HL-60/S4 treated with phorbol 12-myristate 13-acetate at 8.2 ng/mL for 4 days and 3 days (cell line): Measurements from ENCODE around the gene NLRP6.
"Not testable (repeated sequence)": the region's sequence is repeated elsewhere in the genome, so short reads cannot be mapped to it uniquely, and the experiment has no call there.

Experiments used
- in situ Hi-C: fragments of 300-500 bp; cut with MboI; formaldehyde crosslinking; loops from 2 replicates; pipeline ENCODE4 v1.15.0; 2022; ENCODE audit warnings: low sequenced_read_pairs

Gene NLRP6

GRCh38 chr11:281486-282161 lies 3.4 kb downstream of the NLRP6 start:
- in situ Hi-C loops, result no loop called here

GRCh38 chr11:282171-282570 lies 4.0 kb downstream of the NLRP6 start:
- in situ Hi-C loops, result no loop called here

GRCh38 chr11:282630-283360 lies 4.6 kb downstream of the NLRP6 start:
- in situ Hi-C loops, result no loop called here

GRCh38 chr11:283405-284104 lies 5.3 kb downstream of the NLRP6 start:
- in situ Hi-C loops, result no loop called here

GRCh38 chr11:284105-285020 lies 6.2 kb downstream of the NLRP6 start:
- in situ Hi-C loops, result no loop called here

- in situ Hi-C loops, result no loop called here
These were observed 7.0 kb downstream of the NLRP6 start for GRCh38 chr11:285021-285893.

- in situ Hi-C loops, result no loop called here
These were observed 7.7 kb downstream of the NLRP6 start for GRCh38 chr11:285894-286220.

- in situ Hi-C loops, result not testable (repeated sequence)
These were observed 9.0 kb downstream of the NLRP6 start for GRCh38 chr11:286977-287820.

GRCh38 chr11:287821-288477 lies 9.7 kb downstream of the NLRP6 start:
- in situ Hi-C loops, result no loop called here

GRCh38 chr11:288478-289397 lies 10.5 kb downstream of the NLRP6 start, which contains the start of gene PGGHG:
PGGHG (plus strand) TSS chr11:289126; CDS start chr11:289817, 691 bp downstream.
- in situ Hi-C loops, result no loop called here

GRCh38 chr11:289398-289711 lies 11.1 kb downstream of the NLRP6 start:
- in situ Hi-C loops, result no loop called here

- in situ Hi-C loops, result no loop called here
These were observed 11.8 kb downstream of the NLRP6 start for GRCh38 chr11:289712-290620.

GRCh38 chr11:290621-291231 lies 12.5 kb downstream of the NLRP6 start:
- in situ Hi-C loops, result no loop called here

- in situ Hi-C loops, result no loop called here
These were observed 13.3 kb downstream of the NLRP6 start for GRCh38 chr11:291281-292210.
